NB4 (cell line): ENCODE results near the gene UNC13B.
"Not testable (repeated sequence)": the region's sequence is repeated elsewhere in the genome, so short reads cannot be mapped to it uniquely, and the experiment has no call there.

Experiments used
- CTCF ChIP-seq: IDR thresholded peaks from one replicate; pipeline ENCODE4 v1.5.1; 2012; ENCODE audit warnings: low read depth, low read length
- MAX ChIP-seq: IDR thresholded peaks from 2 replicates; pipeline ENCODE4 v1.6.1; 2011; ENCODE audit warnings: low read depth, low read length
- MYC ChIP-seq: IDR thresholded peaks from 2 replicates; pipeline ENCODE4 v1.6.1; 2011; ENCODE audit warnings: low read depth, low read length
- POLR2A ChIP-seq: IDR thresholded peaks from 2 replicates; pipeline ENCODE4 v1.6.1; 2011; ENCODE audit warnings: mild to moderate bottlenecking; ENCODE audit not compliant: insufficient read length; ENCODE audit errors: extremely low read depth

- not testable (repeated sequence) for TF ChIP-seq CTCF, MYC, MAX, POLR2A
These were observed 21.4 kb downstream of the UNC13B start for GRCh38 chr9:35182996-35183754.
